Measurements from ENCODE around the gene GPR89B.
"Not testable (repeated sequence)": the region's sequence is repeated elsewhere in the genome, so short reads cannot be mapped to it uniquely, and the experiment has no call there.

The GPR89B gene

DNA sequence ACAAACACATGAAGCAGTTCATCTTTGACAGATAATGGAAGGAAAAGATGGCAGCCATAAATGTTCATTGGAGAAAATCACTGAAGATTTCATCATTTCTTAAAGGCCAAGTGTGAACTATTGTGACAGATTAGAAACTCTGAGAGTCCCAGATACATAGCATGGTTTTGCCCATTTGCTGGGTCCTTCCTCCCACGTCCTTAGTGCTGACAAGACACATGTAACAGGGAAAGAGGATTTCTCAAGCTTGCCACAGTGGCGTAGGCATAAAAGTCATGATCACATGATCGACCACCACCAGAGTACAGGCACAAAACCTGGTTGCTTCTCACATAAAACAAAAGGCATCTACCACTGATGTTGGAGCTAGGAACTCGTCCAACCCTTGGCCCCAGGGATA lies 98.8 kb downstream of the GPR89B start:
- H3K4me3 ChIP-seq (ENCODE audit: control insufficient read depth in 1 of 7, extremely low read depth in 1 of 7, insufficient read depth in 4 of 7, low read depth in 2 of 7, low read length in 6 of 7); H3K36me3 ChIP-seq (ENCODE audit: control insufficient read depth in 4 of 4, insufficient read depth in 4 of 4, low read length in 3 of 4); H3K9me3 ChIP-seq (ENCODE audit: control extremely low read depth in 1 of 5, control insufficient read depth in 4 of 5, insufficient read depth in 2 of 5, low read depth in 1 of 5, low read length in 4 of 5); H3K27me3 ChIP-seq (replicated peaks in 2 of 5; ENCODE audit: control insufficient read depth in 4 of 5, insufficient read depth in 5 of 5, low read length in 4 of 5); DNase-seq; H3K4me1 ChIP-seq (ENCODE audit: control extremely low read depth in 1 of 4, control insufficient read depth in 4 of 4, insufficient read depth in 4 of 4, low read length in 3 of 4); H3K27ac ChIP-seq (ENCODE audit: insufficient read depth in 1 of 2, low read depth in 1 of 2, low read length in 2 of 2, poor library complexity in 1 of 2, severe bottlenecking in 2 of 2); POLR2A ChIA-PET; CTCF ChIA-PET: not testable (repeated sequence)
- no CpG with 5 or more reads among the region's 4 CpGs for WGBS (ENCODE audit: insufficient coverage)

DNA sequence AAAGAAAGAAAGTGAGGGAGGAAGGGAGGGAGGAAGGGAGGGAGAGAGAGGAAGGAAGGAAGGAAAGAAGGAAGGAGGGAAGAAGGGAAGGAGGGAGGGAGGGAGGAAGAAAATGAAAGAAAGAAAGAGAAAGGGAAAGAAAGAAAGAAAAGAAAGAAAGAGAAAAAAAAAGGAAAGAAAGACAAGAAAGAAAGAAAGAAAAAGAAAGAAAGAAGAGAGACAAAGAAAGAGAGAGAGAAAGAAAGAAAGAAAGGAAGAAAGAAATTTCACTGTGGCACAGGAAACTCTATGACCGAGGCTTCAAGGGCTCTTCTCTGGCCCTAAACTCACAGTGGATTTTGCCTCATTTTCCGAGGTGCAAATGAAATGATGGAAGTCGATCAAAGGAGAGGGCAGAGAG lies 104.0 kb downstream of the GPR89B start:
- H3K4me3 ChIP-seq (ENCODE audit: control insufficient read depth in 1 of 7, extremely low read depth in 1 of 7, insufficient read depth in 4 of 7, low read depth in 2 of 7, low read length in 6 of 7); H3K9me3 ChIP-seq (ENCODE audit: control extremely low read depth in 1 of 5, control insufficient read depth in 4 of 5, insufficient read depth in 2 of 5, low read depth in 1 of 5, low read length in 4 of 5); POLR2A ChIA-PET; H3K4me1 ChIP-seq (ENCODE audit: control extremely low read depth in 1 of 4, control insufficient read depth in 4 of 4, insufficient read depth in 4 of 4, low read length in 3 of 4); H3K36me3 ChIP-seq (ENCODE audit: control insufficient read depth in 4 of 4, insufficient read depth in 4 of 4, low read length in 3 of 4); H3K27ac ChIP-seq (ENCODE audit: insufficient read depth in 1 of 2, low read depth in 1 of 2, low read length in 2 of 2, poor library complexity in 1 of 2, severe bottlenecking in 2 of 2); CTCF ChIA-PET; H3K27me3 ChIP-seq (replicated peaks in 2 of 5; ENCODE audit: control insufficient read depth in 4 of 5, insufficient read depth in 5 of 5, low read length in 4 of 5); DNase-seq: not testable (repeated sequence)
- no CpG with 5 or more reads among the region's 3 CpGs for WGBS (ENCODE audit: insufficient coverage)

DNA sequence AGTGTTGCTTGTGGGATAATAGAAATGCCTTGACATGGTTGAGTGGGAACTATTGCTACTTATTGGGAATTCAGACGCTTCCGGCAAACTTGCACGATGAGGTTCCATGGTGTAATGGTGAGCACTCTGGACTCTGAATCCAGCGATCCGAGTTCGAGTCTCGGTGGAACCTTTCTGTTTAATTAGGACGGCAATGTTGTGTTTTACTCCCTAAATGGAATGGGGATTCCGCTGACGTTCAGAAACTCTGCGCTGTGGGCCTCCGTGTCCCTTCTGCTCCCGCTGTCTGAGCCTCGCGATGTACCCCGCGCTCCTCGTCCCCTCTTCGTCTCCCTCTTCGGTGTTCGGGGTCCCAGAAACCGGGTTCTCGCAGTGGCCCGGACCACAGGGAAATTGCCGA lies 104.5 kb downstream of the GPR89B start:
- POLR2A ChIA-PET; CTCF ChIA-PET; DNase-seq; H3K9me3 ChIP-seq (ENCODE audit: control extremely low read depth in 1 of 5, control insufficient read depth in 4 of 5, insufficient read depth in 2 of 5, low read depth in 1 of 5, low read length in 4 of 5); H3K4me1 ChIP-seq (ENCODE audit: control extremely low read depth in 1 of 4, control insufficient read depth in 4 of 4, insufficient read depth in 4 of 4, low read length in 3 of 4); H3K4me3 ChIP-seq (ENCODE audit: control insufficient read depth in 1 of 7, extremely low read depth in 1 of 7, insufficient read depth in 4 of 7, low read depth in 2 of 7, low read length in 6 of 7); H3K27ac ChIP-seq (ENCODE audit: insufficient read depth in 1 of 2, low read depth in 1 of 2, low read length in 2 of 2, poor library complexity in 1 of 2, severe bottlenecking in 2 of 2); H3K36me3 ChIP-seq (ENCODE audit: control insufficient read depth in 4 of 4, insufficient read depth in 4 of 4, low read length in 3 of 4); H3K27me3 ChIP-seq (replicated peaks in 2 of 5; ENCODE audit: control insufficient read depth in 4 of 5, insufficient read depth in 5 of 5, low read length in 4 of 5): not testable (repeated sequence)
- WGBS (ENCODE audit: insufficient coverage) = no CpG with 5 or more reads among the region's 25 CpGs

DNA sequence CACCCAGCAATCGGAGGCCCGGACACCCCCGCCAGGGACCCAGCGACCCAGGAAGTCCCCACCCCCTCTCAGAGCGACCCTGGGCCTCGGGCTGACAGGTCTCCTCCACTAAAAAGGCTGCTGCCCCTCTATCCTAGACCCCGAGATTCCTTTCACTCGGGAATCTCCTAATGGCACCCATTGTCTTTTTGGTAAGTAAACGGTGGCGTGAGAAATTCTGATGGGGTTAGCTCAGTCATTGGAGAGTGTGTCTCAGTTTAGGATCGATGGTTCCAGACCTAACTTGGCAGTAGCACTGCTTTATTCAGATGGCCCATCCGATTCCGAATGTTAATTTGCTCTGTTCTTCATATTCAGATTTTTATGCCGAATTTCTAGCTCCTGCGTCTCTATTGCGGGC lies 104.9 kb downstream of the GPR89B start:
- CTCF ChIA-PET; H3K36me3 ChIP-seq (ENCODE audit: control insufficient read depth in 4 of 4, insufficient read depth in 4 of 4, low read length in 3 of 4); H3K9me3 ChIP-seq (ENCODE audit: control extremely low read depth in 1 of 5, control insufficient read depth in 4 of 5, insufficient read depth in 2 of 5, low read depth in 1 of 5, low read length in 4 of 5); DNase-seq; H3K4me3 ChIP-seq (ENCODE audit: control insufficient read depth in 1 of 7, extremely low read depth in 1 of 7, insufficient read depth in 4 of 7, low read depth in 2 of 7, low read length in 6 of 7); POLR2A ChIA-PET; H3K27ac ChIP-seq (ENCODE audit: insufficient read depth in 1 of 2, low read depth in 1 of 2, low read length in 2 of 2, poor library complexity in 1 of 2, severe bottlenecking in 2 of 2); H3K4me1 ChIP-seq (ENCODE audit: control extremely low read depth in 1 of 4, control insufficient read depth in 4 of 4, insufficient read depth in 4 of 4, low read length in 3 of 4); H3K27me3 ChIP-seq (replicated peaks in 2 of 5; ENCODE audit: control insufficient read depth in 4 of 5, insufficient read depth in 5 of 5, low read length in 4 of 5): not testable (repeated sequence)
- no CpG with 5 or more reads among the region's 16 CpGs for WGBS (ENCODE audit: insufficient coverage)

DNA sequence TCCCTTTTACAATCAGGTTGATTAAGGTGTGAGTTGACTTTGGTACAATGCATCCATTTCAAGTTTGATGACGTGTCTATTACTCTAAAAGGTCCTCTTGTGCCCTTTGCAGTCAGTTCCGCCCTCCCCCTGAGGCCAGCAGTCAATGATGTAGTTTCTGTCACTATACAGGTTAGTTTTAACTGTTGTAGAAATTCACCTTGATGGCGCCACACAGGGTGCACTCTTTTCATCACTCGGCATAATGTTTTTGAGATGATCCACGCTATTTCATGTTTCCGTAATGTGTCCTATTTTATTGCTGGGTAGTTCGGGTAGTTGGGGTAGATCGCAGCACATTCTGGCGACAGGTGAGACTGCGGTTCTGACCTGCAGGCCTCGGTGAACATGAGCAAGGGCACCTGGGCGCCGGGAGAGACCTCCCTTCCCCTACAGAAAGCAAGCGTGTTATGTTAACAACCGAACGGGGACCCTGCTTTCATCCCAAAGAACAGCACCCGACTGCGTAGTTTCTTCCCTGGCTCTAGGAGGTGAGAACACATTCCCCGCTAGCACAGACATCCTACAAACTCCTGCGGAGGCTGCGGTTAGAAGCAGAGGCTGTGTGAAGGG lies 109.7 kb downstream of the GPR89B start:
- POLR2A ChIA-PET; H3K36me3 ChIP-seq (ENCODE audit: control insufficient read depth in 4 of 4, insufficient read depth in 4 of 4, low read length in 3 of 4); H3K9me3 ChIP-seq (ENCODE audit: control extremely low read depth in 1 of 5, control insufficient read depth in 4 of 5, insufficient read depth in 2 of 5, low read depth in 1 of 5, low read length in 4 of 5); DNase-seq; H3K4me1 ChIP-seq (ENCODE audit: control extremely low read depth in 1 of 4, control insufficient read depth in 4 of 4, insufficient read depth in 4 of 4, low read length in 3 of 4); CTCF ChIA-PET; H3K27me3 ChIP-seq (replicated peaks in 2 of 5; ENCODE audit: control insufficient read depth in 4 of 5, insufficient read depth in 5 of 5, low read length in 4 of 5): not testable (repeated sequence)
- H3K4me3 ChIP-seq (ENCODE audit: control insufficient read depth in 1 of 7, extremely low read depth in 1 of 7, insufficient read depth in 4 of 7, low read depth in 2 of 7, low read length in 6 of 7) = peak overlapping the region in 5 of 7 experiments; percentile 24 to 77 (median 39)
- H3K27ac ChIP-seq (ENCODE audit: insufficient read depth in 1 of 2, low read depth in 1 of 2, low read length in 2 of 2, poor library complexity in 1 of 2, severe bottlenecking in 2 of 2) = peak overlapping the region in 1 of 2 experiments; percentile 87
- WGBS (ENCODE audit: insufficient coverage) = no CpG with 5 or more reads among the region's 21 CpGs

DNA sequence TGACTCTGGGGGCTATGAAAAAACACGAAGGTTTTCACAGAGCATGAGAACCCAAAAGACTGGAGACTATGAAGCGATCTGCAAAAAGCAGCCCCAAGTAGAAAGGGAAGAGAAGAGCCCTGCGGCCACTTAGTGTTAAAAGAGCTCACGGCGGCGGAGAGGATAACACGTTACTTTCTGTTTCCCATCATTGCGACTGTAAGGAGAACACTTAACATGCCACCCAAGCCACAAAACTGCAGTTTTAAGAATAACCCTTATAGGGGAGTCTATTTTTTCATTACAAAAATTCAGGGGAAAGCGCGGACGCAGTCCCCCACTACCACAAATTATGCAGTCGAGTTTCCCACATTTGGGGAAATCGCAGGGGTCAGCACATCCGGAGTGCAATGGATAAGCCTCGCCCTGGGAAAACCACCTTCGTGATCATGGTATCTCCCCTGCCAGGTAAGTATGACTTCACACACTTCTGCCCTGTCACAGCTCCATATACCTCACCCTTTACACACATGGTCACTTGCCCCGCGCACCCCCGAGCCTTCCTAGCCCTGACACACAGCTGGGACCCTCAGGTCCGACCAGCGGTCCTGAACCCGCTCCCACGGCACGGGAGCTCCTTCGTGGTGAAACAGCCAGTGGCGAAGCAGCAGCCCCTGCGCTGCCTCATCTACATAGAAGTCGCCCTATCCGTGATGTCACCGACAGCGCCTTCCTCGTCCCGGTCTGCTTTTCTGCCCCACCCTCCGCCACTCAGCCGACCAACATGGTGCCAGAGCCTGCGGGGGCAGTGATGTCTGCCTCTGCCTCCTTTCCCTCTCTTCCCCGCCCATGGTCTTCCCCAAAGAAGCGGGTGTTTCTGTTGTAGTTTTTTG lies 110.5 kb downstream of the GPR89B start:
- Histone ChIP-seq H3K27ac (ENCODE audit: insufficient read depth in 1 of 2, low read depth in 1 of 2, low read length in 2 of 2, poor library complexity in 1 of 2, severe bottlenecking in 2 of 2) (peak overlapping the region; percentile 70 to 87), H3K4me3 (ENCODE audit: control insufficient read depth in 1 of 7, extremely low read depth in 1 of 7, insufficient read depth in 4 of 7, low read depth in 2 of 7, low read length in 6 of 7) (peak overlapping the region; percentile 14 to 77 (median 39))
- peak; percentile 92 to 97 (median 93) for DNase-seq
- POLR2A ChIA-PET; H3K4me1 ChIP-seq (ENCODE audit: control extremely low read depth in 1 of 4, control insufficient read depth in 4 of 4, insufficient read depth in 4 of 4, low read length in 3 of 4); H3K9me3 ChIP-seq (ENCODE audit: control extremely low read depth in 1 of 5, control insufficient read depth in 4 of 5, insufficient read depth in 2 of 5, low read depth in 1 of 5, low read length in 4 of 5); H3K36me3 ChIP-seq (ENCODE audit: control insufficient read depth in 4 of 4, insufficient read depth in 4 of 4, low read length in 3 of 4); CTCF ChIA-PET; H3K27me3 ChIP-seq (replicated peaks in 2 of 5; ENCODE audit: control insufficient read depth in 4 of 5, insufficient read depth in 5 of 5, low read length in 4 of 5): not testable (repeated sequence)
- 0% methylated on average over 3 of the region's 38 CpGs for WGBS (ENCODE audit: insufficient coverage)

Measured in common myeloid progenitor, CD34-positive (primary cell).